IMR-90 (cell line): Measurements from ENCODE around the gene DAPK1. TPM values are rescaled to one million over a fixed set of nuclear protein-coding genes. Genes with fewer than 3 reads are reported as not detected.

Experiments
- ATAC-seq: fragments of 200-7000 bp; cut with Tn5 transposase; 2 replicates; pipeline ENCODE4 v1.9.1; 2020; ENCODE audit warnings: low read depth, mild to moderate bottlenecking, moderate library complexity
- BruUV-seq: library from RNA; stranded (reverse); fragments of 400-500 nt; replicated peaks from 2 replicates; lab custom pipeline; 2021; lab: Mats Ljungman, UMichigan
- CTCF ChIA-PET: fragments of 300-600 bp; formaldehyde crosslinking; extraction: SDS; loops from one replicate; lab custom pipeline; 2021; ENCODE audit warnings: antibody characterized with exemption; lab: Yijun Ruan, JAX
- POLR2A ChIA-PET: fragments of 300-600 bp; sonication (Branson Sonifier 250); formaldehyde crosslinking; loops from one replicate; lab custom pipeline; 2022; ENCODE audit warnings: antibody characterized with exemption; ENCODE audit not compliant: unreplicated experiment; lab: Charles Lee
- DNase-seq: peaks from one replicate; pipeline ENCODE4 v3.0.0; 2013
- H2AFZ ChIP-seq: replicated peaks from 2 replicates; pipeline ENCODE3; 2013; ENCODE audit warnings: low read length, mild to moderate bottlenecking; ENCODE audit not compliant: poor library complexity
- H2AK5ac ChIP-seq: 2 replicates; pipeline ENCODE4 v1.6.1; 2013; ENCODE audit warnings: low read depth, low read length, inconsistent platforms
- H2AK9ac ChIP-seq: replicated peaks from 2 replicates; pipeline ENCODE3; 2013; ENCODE audit warnings: mild to moderate bottlenecking, low read depth, low read length, moderate library complexity; ENCODE audit not compliant: poor library complexity
- H2BK120ac ChIP-seq: 2 replicates; pipeline ENCODE4 v1.6.1; 2013; ENCODE audit warnings: low read depth, low read length, inconsistent platforms
- H2BK15ac ChIP-seq: 3 replicates; pipeline ENCODE4 v1.6.1; 2013; ENCODE audit warnings: low read depth, low read length, inconsistent platforms
- H2BK20ac ChIP-seq: 2 replicates; pipeline ENCODE4 v1.6.1; 2013; ENCODE audit warnings: low read depth, mild to moderate bottlenecking, inconsistent platforms, low read length, moderate library complexity
- H2BK5ac ChIP-seq: 2 replicates; pipeline ENCODE4 v1.6.1; 2013; ENCODE audit warnings: mild to moderate bottlenecking, low read depth, low read length, inconsistent platforms; ENCODE audit not compliant: poor library complexity, severe bottlenecking
- H3K14ac ChIP-seq: replicated peaks from 2 replicates; pipeline ENCODE4 v1.6.1; 2013; ENCODE audit warnings: low read depth, low read length, inconsistent platforms
- H3K18ac ChIP-seq: 2 replicates; pipeline ENCODE4 v1.6.1; 2013; ENCODE audit warnings: low read depth, low read length, control low read depth
- H3K23ac ChIP-seq: 2 replicates; pipeline ENCODE4 v1.6.1; 2013; ENCODE audit warnings: low read depth, low read length, inconsistent platforms
- H3K27ac ChIP-seq: 2 replicates; pipeline ENCODE4 v1.5.1; 2013; ENCODE audit warnings: mild to moderate bottlenecking, control low read depth, low read length; ENCODE audit not compliant: insufficient read depth
- H3K27me3 ChIP-seq: 2 replicates; pipeline ENCODE4 v1.6.1; 2013; ENCODE audit warnings: low read length; ENCODE audit not compliant: control insufficient read depth, insufficient read depth
- H3K36me3 ChIP-seq: 2 replicates; pipeline ENCODE4 v1.6.1; 2013; ENCODE audit warnings: low read length, mixed read lengths; ENCODE audit not compliant: control insufficient read depth, insufficient read depth
- H3K4ac ChIP-seq: 2 replicates; pipeline ENCODE4 v1.6.1; 2013; ENCODE audit warnings: low read depth, low read length, inconsistent platforms
- H3K4me1 ChIP-seq: 2 replicates; pipeline ENCODE4 v1.6.1; 2013; ENCODE audit warnings: low read length, mixed read lengths; ENCODE audit not compliant: control insufficient read depth, insufficient read depth
- H3K4me2 ChIP-seq: 2 replicates; pipeline ENCODE4 v1.6.1; 2013; ENCODE audit warnings: low read depth, mild to moderate bottlenecking, control low read depth, low read length, moderate library complexity
- H3K4me3 ChIP-seq: 2 replicates; pipeline ENCODE4 v1.5.1; 2013; ENCODE audit warnings: low read depth, mild to moderate bottlenecking, control low read depth, low read length, moderate library complexity; ENCODE audit not compliant: insufficient read depth
- H3K56ac ChIP-seq: 2 replicates; pipeline ENCODE4 v1.6.1; 2013; ENCODE audit warnings: low read length, inconsistent platforms; ENCODE audit not compliant: insufficient read depth; ENCODE audit errors: extremely low read depth
- H3K79me1 ChIP-seq, 2 experiments: 2 replicates each; pipeline ENCODE4 v1.6.1; 2013; ENCODE audit warnings: low read length in 2 of 2, inconsistent platforms in 1 of 2, low read depth in 1 of 2
- H3K9ac ChIP-seq: 2 replicates; pipeline ENCODE4 v1.6.1; 2013; ENCODE audit warnings: low read depth, low read length, control low read depth
- H3K9me1 ChIP-seq: 2 replicates; pipeline ENCODE4 v1.6.1; 2013; ENCODE audit warnings: low read length, inconsistent platforms; ENCODE audit not compliant: insufficient read depth
- H3K9me3 ChIP-seq: 2 replicates; pipeline ENCODE4 v1.6.1; 2013; ENCODE audit warnings: low read length; ENCODE audit not compliant: control insufficient read depth, insufficient read depth
- H4K20me1 ChIP-seq: 2 replicates; pipeline ENCODE4 v1.6.1; 2013; ENCODE audit warnings: low read length, inconsistent platforms; ENCODE audit not compliant: insufficient read depth
- H4K5ac ChIP-seq: 2 replicates; pipeline ENCODE4 v1.6.1; 2013; ENCODE audit warnings: mild to moderate bottlenecking, low read depth, low read length, control low read depth
- H4K8ac ChIP-seq, 2 experiments: 2 replicates each; pipeline ENCODE4 v1.6.1; 2013; ENCODE audit warnings: low read depth in 2 of 2, low read length in 2 of 2, control low read depth in 1 of 2, inconsistent platforms in 1 of 2
- H4K91ac ChIP-seq: 2 replicates; pipeline ENCODE4 v1.6.1; 2013; ENCODE audit warnings: low read depth, low read length, inconsistent platforms; ENCODE audit not compliant: insufficient read depth
- CEBPB ChIP-seq: IDR thresholded peaks from 2 replicates; pipeline ENCODE4 v1.6.1; 2012; ENCODE audit warnings: low read depth, low read length, improper control_type of control experiment
- CHD1 ChIP-seq: IDR thresholded peaks from 2 replicates; pipeline ENCODE4 v1.6.1; 2012; ENCODE audit warnings: low read depth, low read length, improper control_type of control experiment
- MAFK ChIP-seq: IDR thresholded peaks from 2 replicates; pipeline ENCODE4 v1.6.1; 2012; ENCODE audit warnings: low read depth, low read length, improper control_type of control experiment
- RFX5 ChIP-seq: IDR thresholded peaks from 2 replicates; pipeline ENCODE4 v1.8.0; 2012; ENCODE audit warnings: low read depth, mild to moderate bottlenecking, low read length, moderate library complexity
- WGBS, 2 experiments: methylation state at CpG; one replicate each; pipeline versions ENCODE4 v1.1.5 to v1.1.7; 2013; ENCODE audit warnings: missing lambda C conversion rate in 2 of 2; ENCODE audit not compliant: insufficient read length in 1 of 2; ENCODE audit errors: extremely low coverage in 2 of 2; 5-methylcytosine and 5-hydroxymethylcytosine counted together
- dilution Hi-C: fragments of 300-500 bp; cut with HindIII; formaldehyde crosslinking; loops from one replicate; pipeline ENCODE4 v1.14.3; 2018; ENCODE audit warnings: low sequenced_read_pairs; ENCODE audit not compliant: unreplicated experiment
- in situ Hi-C: fragments of 300-500 bp; cut with MboI; formaldehyde crosslinking; loops from 3 replicates; pipeline ENCODE4 v1.14.3; 2019; ENCODE audit warnings: low sequenced_read_pairs, inconsistent platforms, mixed read lengths
- intact Hi-C: fragments of 100-400 bp; cut with micrococcal nuclease; formaldehyde crosslinking; loops from 2 replicates; pipeline ENCODE4 v1.10.0; 2022
- polyA plus RNA-seq, 3 experiments: library from polyadenylated mRNA; depleted of rRNA; stranded (reverse); fragments of >200 nt; gene quantifications; 2 replicates each; pipeline ENCODE4 v1.2.3, GENCODE V29; 2012; ENCODE audit warnings: low replicate concordance in 1 of 3
- total RNA-seq: library from RNA; depleted of rRNA; stranded (reverse); fragments of >200 nt; gene quantifications from 2 replicates; pipeline ENCODE4 v1.2.3, GENCODE V29; 2012

Gene DAPK1
- total and polyA plus RNA-seq, 2 of the 4 experiments (the other 2 are of a cell fraction): under 0.01 to 0.03 TPM

- H2AK9ac ChIP-seq: no peak overlapping the region
- no peak overlapping the region for H2AK5ac ChIP-seq
- no peak overlapping the region for H2BK15ac ChIP-seq
- no peaks in the 10 kb centered on the region for H3K27me3 ChIP-seq
- no peak for ATAC-seq
- no TSS peak for BruUV-seq
- no peak overlapping the region for H3K14ac ChIP-seq
- no peaks in the 10 kb centered on the region for H3K4me1 ChIP-seq
- no peak overlapping the region for H3K4me3 ChIP-seq
- intact Hi-C loops (no loop called here), dilution Hi-C loops (no loop called here), in situ Hi-C loops (no loop called here)
- H2BK120ac ChIP-seq: no peak overlapping the region
- no peak overlapping the region for H4K91ac ChIP-seq
- WGBS, 2 experiments: no CpG with 5 or more reads among the region's 3 CpGs
- no peak for TF ChIP-seq RFX5
- TF ChIP-seq CHD1: no peak
- no peak for TF ChIP-seq MAFK
- TF ChIP-seq CEBPB: no peak
- no peak overlapping the region for H3K9ac ChIP-seq
- H3K23ac ChIP-seq: no peak overlapping the region
- no peak for DNase-seq
- H2AFZ ChIP-seq: no peak overlapping the region
- ChIA-PET CTCF (no interaction called here), POLR2A (no interaction called here)
- no peaks in the 10 kb centered on the region for H3K36me3 ChIP-seq
- no peak overlapping the region for H3K4ac ChIP-seq
- H4K5ac ChIP-seq: no peak overlapping the region
- H3K18ac ChIP-seq: no peak overlapping the region
- peaks cover 3% of the 10 kb centered on the region; the same call in 1 of the 2 replicates for H3K9me3 ChIP-seq
- H3K79me1 ChIP-seq: no peaks in the 10 kb centered on the region
- no peaks in the 10 kb centered on the region for H4K20me1 ChIP-seq
- no peak overlapping the region for H3K4me2 ChIP-seq
- no peak overlapping the region for H4K8ac ChIP-seq
- no peak overlapping the region for H2BK5ac ChIP-seq
- no peak overlapping the region for H2BK20ac ChIP-seq
- H3K56ac ChIP-seq: no peak overlapping the region
- no peak overlapping the region for H3K27ac ChIP-seq
- no peaks in the 10 kb centered on the region for H3K9me1 ChIP-seq
Measured at GRCh38 chr9:87513880-87514535, 16.3 kb downstream of the DAPK1 start.
